Activated CD4-positive, alpha-beta T cell treated with anti-CD3 and anti-CD28 coated beads, Interleukin-2, Interleukin-6, amounts not matched to agents 100 ng/mL and 50 ng/mL, durations not matched to agents 16 hours and 8 hours (primary cell): Measurements from ENCODE around the gene GCM1.
"Not testable (repeated sequence)": the region's sequence is repeated elsewhere in the genome, so short reads cannot be mapped to it uniquely, and the experiment has no call there.

Experiments used
- DNase-seq: peaks from one replicate; pipeline ENCODE4 v3.0.0-alpha.2; 2020

Gene GCM1

GRCh38 chr6:53148684-53149083 lies at the start of gene GCM1:
Gene GCM1, minus strand, starts transcription at chr6:53148841. Its CDS starts 3,209 bp downstream, at chr6:53145632.
- no peak for DNase-seq

- no peak for DNase-seq
Observed at GRCh38 chr6:53197553-53197952, 48.9 kb upstream of the GCM1 start.

- DNase-seq, result no peak
Observed at GRCh38 chr6:53195048-53195447, 46.4 kb upstream of the GCM1 start.

GRCh38 chr6:53192682-53193188 lies 44.1 kb upstream of the GCM1 start:
- DNase-seq, result no peak

GRCh38 chr6:53189554-53189953 lies 40.9 kb upstream of the GCM1 start:
- no peak for DNase-seq

- no peak for DNase-seq
Observed at GRCh38 chr6:53188833-53189232, 40.2 kb upstream of the GCM1 start.

GRCh38 chr6:53180678-53181077 lies 32.0 kb upstream of the GCM1 start:
- DNase-seq, result no peak

- no peak for DNase-seq
Observed at GRCh38 chr6:53179961-53180651, 31.5 kb upstream of the GCM1 start.

- DNase-seq, result no peak
Observed at GRCh38 chr6:53178837-53179432, 30.3 kb upstream of the GCM1 start.

- no peak for DNase-seq
Observed at GRCh38 chr6:53175027-53175426, 26.4 kb upstream of the GCM1 start.

- no peak for DNase-seq
Observed at GRCh38 chr6:53172468-53172803, 23.8 kb upstream of the GCM1 start.

- peak; percentile 94 for DNase-seq
Observed at GRCh38 chr6:53171605-53172467, 23.2 kb upstream of the GCM1 start.

GRCh38 chr6:53168516-53169267 lies 20.1 kb upstream of the GCM1 start:
- DNase-seq, result no peak

GRCh38 chr6:53165293-53165692 lies 16.7 kb upstream of the GCM1 start:
- no peak for DNase-seq

GRCh38 chr6:53162606-53163005 lies 14.0 kb upstream of the GCM1 start:
- DNase-seq, result no peak

- no peak for DNase-seq
Observed at GRCh38 chr6:53161481-53162009, 12.9 kb upstream of the GCM1 start.

- no peak for DNase-seq
Observed at GRCh38 chr6:53159558-53159957, 10.9 kb upstream of the GCM1 start.

GRCh38 chr6:53158076-53158475 lies 9.4 kb upstream of the GCM1 start:
- not testable (repeated sequence) for DNase-seq

GRCh38 chr6:53155279-53155678 lies 6.6 kb upstream of the GCM1 start:
- not testable (repeated sequence) for DNase-seq

GRCh38 chr6:53154794-53155193 lies 6.2 kb upstream of the GCM1 start:
- DNase-seq, result no peak

- no peak for DNase-seq
Observed at GRCh38 chr6:53154071-53154470, 5.4 kb upstream of the GCM1 start.

GRCh38 chr6:53152576-53152975 lies 3.9 kb upstream of the GCM1 start:
- DNase-seq, result no peak

- peak; percentile 27 for DNase-seq
Observed at GRCh38 chr6:53151676-53152075, 3.0 kb upstream of the GCM1 start.
